Spleen (tissue), 11 donors: ENCODE results near the gene PTPRG. TPM values are rescaled to one million over a fixed set of nuclear protein-coding genes. Genes with fewer than 3 reads are reported as not detected.

Experiments
- DNase-seq: peaks from one replicate; pipeline ENCODE4 v3.0.0-alpha.2; 2020
- H3K27ac ChIP-seq, 8 donors: fragments of 200-600 bp; sonication (generic) in 7 of 8; 1 replicate in 4 of 8; 2 replicates in 4 of 8; pipeline versions ENCODE4 v1.5.0 to v1.8.0; 2016 to 2021; ENCODE audit warnings: inconsistent platforms in 4 of 8, mild to moderate bottlenecking in 4 of 8, moderate library complexity in 1 of 8
- H3K27me3 ChIP-seq, 7 donors: fragments of 200-600 bp; sonication (generic) in 6 of 7; replicated peaks in 1 of 7; 1 replicate in 4 of 7; 2 replicates in 3 of 7; pipeline versions ENCODE4 v1.5.0 to v1.8.0; 2016 to 2021; ENCODE audit warnings: inconsistent platforms in 3 of 7, mild to moderate bottlenecking in 1 of 7
- H3K36me3 ChIP-seq, 6 donors: fragments of 200-600 bp; sonication (generic) in 5 of 6; 1 replicate in 4 of 6; 2 replicates in 2 of 6; pipeline versions ENCODE4 v1.5.0 to v1.8.0; 2016 to 2021; ENCODE audit warnings: inconsistent platforms in 2 of 6
- H3K4me1 ChIP-seq, 6 donors: fragments of 200-600 bp; sonication (generic) in 5 of 6; 1 replicate in 3 of 6; 2 replicates in 3 of 6; pipeline versions ENCODE4 v1.5.0 to v1.8.0; 2016 to 2021; ENCODE audit warnings: inconsistent platforms in 3 of 6
- H3K4me3 ChIP-seq, 8 donors: fragments of 200-600 bp; sonication (generic) in 7 of 8; 1 replicate in 4 of 8; 2 replicates in 4 of 8; pipeline versions ENCODE4 v1.5.0 to v1.8.0; 2016 to 2021; ENCODE audit warnings: inconsistent platforms in 4 of 8, mild to moderate bottlenecking in 4 of 8, moderate library complexity in 2 of 8
- H3K9me3 ChIP-seq, 8 donors: fragments of 200-600 bp; sonication (generic) in 7 of 8; 1 replicate in 4 of 8; 2 replicates in 4 of 8; pipeline versions ENCODE4 v1.5.0 to v1.8.0; 2016 to 2021; ENCODE audit warnings: inconsistent platforms in 4 of 8
- CTCF ChIP-seq, 11 experiments: fragments of 200-600 bp in 7 of 11; fragments of 450-650 bp in 4 of 11; sonication (generic) in 4 of 11; IDR thresholded peaks in 8 of 11; conservative IDR thresholded peaks in 3 of 11; 1 replicate in 7 of 11; 2 replicates in 4 of 11; pipeline versions ENCODE4 v1.4.0 to v1.8.0; 2016 to 2021; ENCODE audit warnings: antibody characterized with exemption in 11 of 11, inconsistent platforms in 4 of 11, mild to moderate bottlenecking in 1 of 11
- POLR2A ChIP-seq, 3 donors: fragments of 450-650 bp; IDR thresholded peaks; one replicate each; pipeline ENCODE4 v1.5.1; 2017; ENCODE audit warnings: antibody characterized with exemption in 3 of 3, mild to moderate bottlenecking in 1 of 3
- POLR2AphosphoS5 ChIP-seq, 3 donors: sonication (generic); formaldehyde crosslinking; IDR thresholded peaks; one replicate each; pipeline ENCODE4 v1.5.1; 2017; ENCODE audit warnings: antibody characterized with exemption in 3 of 3
- WGBS, 5 donors: extraction: QIAGEN DNeasy Blood & Tissue Kit in 3 of 5; methylation state at CpG; one replicate each; pipeline versions ENCODE4 v1.1.5 to v1.1.7; 2013 to 2018; 5-methylcytosine and 5-hydroxymethylcytosine counted together
- intact Hi-C: fragments of 100-400 bp; cut with DNase I; formaldehyde crosslinking; loops from one replicate; pipeline ENCODE4 v1.15.0; 2023; ENCODE audit warnings: low total_unique reads
- polyA plus RNA-seq, 3 donors: library from polyadenylated mRNA; stranded (reverse); fragments of 200-250 nt; gene quantifications; one replicate each; pipeline ENCODE4 v1.2.1, GENCODE V29; 2013
- total RNA-seq, 7 donors: library from RNA; depleted of rRNA in 3 of 7; stranded (reverse); fragments of >200 nt in 3 of 7; fragmentation: NEBNext Ultra II Directional in 4 of 7; extraction: Animal tissue kit (Norgen Biotek cat#: 25700) in 4 of 7; gene quantifications; one replicate each; pipeline versions ENCODE4 v1.1.0 to v1.2.1, GENCODE V29; 2016 to 2021
- donor health status: healthy with polysubstance abuse.
- donor health status: DM: no; HTN: no; CAD: no; lungs with moderate emphysema.
- donor health status: DM: no; HTN: no; CAD: no.
- donor health status: Bipolar disorder and iron deficiency.
- donor health status: healthy.
- donor health status: DM: no; HTN: no; CAD: no.
- donor health status: DM: yes; HTN: yes; CAD: no.

The PTPRG gene
- total and polyA plus RNA-seq, 10 donors = 0.89 to 77.0 (median 34.5) TPM

DNA sequence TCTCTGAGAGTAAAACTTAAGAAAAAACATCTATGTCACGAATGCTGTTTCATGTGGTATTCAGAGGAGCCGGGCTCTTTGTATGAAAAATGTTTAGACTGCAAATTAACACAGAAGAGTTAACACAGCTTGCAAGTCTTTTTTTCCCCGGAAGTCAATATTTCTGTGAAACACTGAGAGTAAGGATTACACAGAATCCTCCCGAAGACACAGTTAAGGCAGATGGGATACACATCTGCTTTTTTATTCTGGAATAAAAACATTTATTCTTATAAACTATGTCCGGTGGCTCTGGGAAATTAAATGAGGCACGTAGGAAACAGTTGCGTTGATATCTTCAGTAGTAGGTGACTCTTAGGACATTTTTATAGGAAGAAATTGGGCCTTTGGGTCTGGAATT lies 180.6 kb downstream of the PTPRG start:
- Histone ChIP-seq H3K36me3 (no peaks in the 10 kb centered on the region), H3K4me1 (no peaks in the 10 kb centered on the region), H3K4me3 (no peak overlapping the region), H3K9me3 (no peaks in the 10 kb centered on the region), H3K27ac (no peak overlapping the region), H3K27me3 (no peaks in the 10 kb centered on the region)
- 77 to 88% (median 82%) methylated on average over 7 of the region's 7 CpGs for WGBS, 5 donors
- intact Hi-C loops = no loop called here
- TF ChIP-seq POLR2AphosphoS5 (IDR thresholded peaks at IDR 0.05) (no peak), POLR2A (IDR thresholded peaks at IDR 0.05) (no peak), CTCF (IDR thresholded peaks at IDR 0.05 in 8 of 11, conservative IDR thresholded peaks at IDR 0.05 in 3 of 11) (no peak)
- DNase-seq = no peak

- Histone ChIP-seq H3K27ac (no peak overlapping the region), H3K36me3 (no peaks in the 10 kb centered on the region), H3K9me3 (no peaks in the 10 kb centered on the region), H3K4me3 (no peak overlapping the region), H3K27me3 (no peaks in the 10 kb centered on the region), H3K4me1 (no peaks in the 10 kb centered on the region)
- TF ChIP-seq CTCF (IDR thresholded peaks at IDR 0.05 in 8 of 11, conservative IDR thresholded peaks at IDR 0.05 in 3 of 11) = no peak
- no peak for TF ChIP-seq POLR2A (IDR thresholded peaks at IDR 0.05)
- no peak for TF ChIP-seq POLR2AphosphoS5 (IDR thresholded peaks at IDR 0.05)
- no peak for DNase-seq
- intact Hi-C loops = no loop called here
- 95 to 97% (median 95%) methylated on average over 11 of the region's 11 CpGs for WGBS, 5 donors
Observed at GRCh38 chr3:61743067-61743466, 181.7 kb downstream of the PTPRG start.

- Histone ChIP-seq H3K4me1 (no peaks in the 10 kb centered on the region), H3K36me3 (no peaks in the 10 kb centered on the region), H3K9me3 (no peaks in the 10 kb centered on the region), H3K4me3 (no peak overlapping the region), H3K27ac (no peak overlapping the region), H3K27me3 (no peaks in the 10 kb centered on the region)
- 48 to 83% (median 71%) methylated on average over 2 of the region's 2 CpGs for WGBS, 5 donors
- intact Hi-C loops = no loop called here
- no peak for TF ChIP-seq POLR2A (IDR thresholded peaks at IDR 0.05)
- no peak for TF ChIP-seq CTCF (IDR thresholded peaks at IDR 0.05 in 8 of 11, conservative IDR thresholded peaks at IDR 0.05 in 3 of 11)
- TF ChIP-seq POLR2AphosphoS5 (IDR thresholded peaks at IDR 0.05) = no peak
- DNase-seq = no peak
Observed at GRCh38 chr3:61743686-61744242, 182.4 kb downstream of the PTPRG start.

DNA sequence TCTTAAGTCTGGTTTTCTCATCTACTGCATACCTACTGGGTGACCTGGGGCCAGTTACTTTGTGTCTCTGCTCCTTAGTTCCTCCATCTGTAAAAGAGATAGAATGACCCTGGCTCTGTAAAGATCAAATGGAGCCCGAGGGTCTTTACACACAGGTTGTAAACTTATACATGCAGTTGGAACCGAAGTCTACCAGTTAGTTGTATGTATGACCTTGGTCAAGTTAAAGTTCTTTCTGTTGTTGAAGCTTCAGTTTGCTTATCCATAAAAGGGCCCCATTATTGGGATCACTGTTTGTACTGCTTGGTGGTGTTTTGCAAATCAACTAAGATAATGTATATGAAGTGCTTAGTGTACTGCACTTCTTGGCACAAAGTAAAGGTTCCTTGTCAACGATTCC lies 186.9 kb downstream of the PTPRG start:
- 75 to 91% (median 80%) methylated on average over 3 of the region's 3 CpGs for WGBS, 5 donors
- intact Hi-C loops = no loop called here
- H3K4me1 ChIP-seq = no peaks in the 10 kb centered on the region

More for the DNA sequence above, 186.9 kb downstream of the PTPRG start:
- Histone ChIP-seq H3K36me3 (no peaks in the 10 kb centered on the region), H3K4me3 (no peak overlapping the region), H3K9me3 (no peaks in the 10 kb centered on the region), H3K27me3 (no peaks in the 10 kb centered on the region), H3K27ac (no peak overlapping the region)
- DNase-seq = no peak
- TF ChIP-seq CTCF (IDR thresholded peaks at IDR 0.05 in 8 of 11, conservative IDR thresholded peaks at IDR 0.05 in 3 of 11) (no peak), POLR2AphosphoS5 (IDR thresholded peaks at IDR 0.05) (no peak), POLR2A (IDR thresholded peaks at IDR 0.05) (no peak)
